GM19452 (cell line): Measurements from ENCODE around the gene GJC2.
A peak's percentile ranks its signal among the peaks of the same experiment; 100 is the strongest.

ENCODE experiments used
- ATAC-seq: cut with Tn5 transposase; IDR thresholded peaks from one replicate; pipeline ENCODE4 v1.9.1; 2021; ENCODE audit not compliant: unreplicated experiment

The GJC2 gene

GRCh38 chr1:228112617-228113016 is 37.1 kb upstream of the GJC2 start:
- ATAC-seq, result no peak

GRCh38 chr1:228114827-228115226 is 34.9 kb upstream of the GJC2 start:
- no peak for ATAC-seq

DNA sequence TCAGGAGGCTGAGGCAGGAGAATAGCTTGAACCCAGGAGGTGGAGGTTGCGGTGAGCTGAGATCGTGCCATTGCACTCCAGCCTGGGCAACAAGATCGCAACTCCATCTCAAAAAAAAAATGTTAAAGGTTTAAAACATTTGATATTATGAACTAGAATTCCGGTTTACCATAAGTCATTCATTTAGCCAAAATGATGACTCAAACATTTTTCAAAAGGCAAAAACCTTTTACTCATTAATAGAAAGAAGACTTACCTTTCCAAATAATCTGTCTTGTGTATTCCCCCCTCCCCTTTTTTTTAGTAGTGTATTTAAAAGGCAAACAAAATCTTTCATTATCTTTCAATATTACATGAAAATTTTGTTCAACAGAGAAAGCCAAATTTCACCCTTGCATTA is 32.4 kb upstream of the GJC2 start:
- ATAC-seq, result no peak

- no peak for ATAC-seq
These were observed 31.7 kb upstream of the GJC2 start for GRCh38 chr1:228118040-228118439.

GRCh38 chr1:228120351-228120750 is 29.4 kb upstream of the GJC2 start:
- no peak for ATAC-seq

DNA sequence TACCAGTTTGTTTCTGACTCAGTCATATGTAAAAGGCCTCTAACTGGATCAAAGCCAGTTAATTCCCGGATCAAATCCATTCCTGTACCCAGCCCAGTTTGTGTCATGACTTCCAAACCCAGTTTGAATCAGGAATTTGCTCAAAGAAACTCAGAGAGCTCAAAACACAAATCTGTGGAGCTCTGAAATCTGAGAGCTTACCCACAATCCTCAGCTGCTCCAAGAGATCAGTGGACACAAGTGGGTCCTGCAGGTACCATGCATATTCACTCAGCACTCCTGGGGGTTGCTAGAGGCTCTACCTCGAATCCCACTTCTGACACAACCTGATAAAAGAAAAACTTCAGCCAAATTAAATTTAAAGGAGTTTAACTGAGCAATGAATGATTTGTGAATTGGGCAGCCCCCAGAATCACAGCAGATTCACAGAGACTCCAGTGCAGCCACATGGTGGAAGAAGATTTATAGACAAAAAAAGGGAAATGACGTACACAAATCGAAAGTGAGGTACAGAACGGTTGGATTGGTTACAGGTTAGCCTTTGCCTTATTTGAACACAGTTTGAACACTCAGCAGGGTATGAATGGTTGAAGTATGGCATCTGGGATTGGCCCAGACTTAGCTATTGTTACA is 28.8 kb upstream of the GJC2 start:
- ATAC-seq, result no peak

DNA sequence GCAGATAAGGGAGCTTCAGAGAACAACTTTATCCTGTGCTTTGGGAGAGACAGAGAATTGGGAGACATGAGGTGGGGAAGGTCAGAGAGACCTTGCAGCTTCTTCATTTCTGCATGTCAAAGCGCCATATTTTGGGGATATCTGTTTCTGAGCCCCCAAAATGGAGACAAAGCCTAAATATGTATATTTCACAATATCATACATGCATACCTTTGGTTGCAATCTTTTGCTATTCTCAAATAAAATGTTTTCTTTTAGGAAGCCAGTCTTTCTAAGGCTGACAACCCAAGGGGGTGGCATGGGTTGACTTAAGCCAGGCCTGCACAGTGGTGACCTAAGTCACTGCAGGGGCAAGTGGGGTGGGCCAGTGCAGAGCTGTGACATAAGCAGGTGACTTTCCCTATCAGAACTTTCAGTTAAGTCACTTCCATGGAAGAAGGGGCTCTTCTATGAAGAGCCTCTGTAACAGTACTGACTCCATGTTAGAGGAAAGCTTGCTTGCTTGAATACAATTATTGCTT is 26.7 kb upstream of the GJC2 start:
- no peak for ATAC-seq

- ATAC-seq, result no peak
These were observed 26.2 kb upstream of the GJC2 start for GRCh38 chr1:228123505-228123904.

DNA sequence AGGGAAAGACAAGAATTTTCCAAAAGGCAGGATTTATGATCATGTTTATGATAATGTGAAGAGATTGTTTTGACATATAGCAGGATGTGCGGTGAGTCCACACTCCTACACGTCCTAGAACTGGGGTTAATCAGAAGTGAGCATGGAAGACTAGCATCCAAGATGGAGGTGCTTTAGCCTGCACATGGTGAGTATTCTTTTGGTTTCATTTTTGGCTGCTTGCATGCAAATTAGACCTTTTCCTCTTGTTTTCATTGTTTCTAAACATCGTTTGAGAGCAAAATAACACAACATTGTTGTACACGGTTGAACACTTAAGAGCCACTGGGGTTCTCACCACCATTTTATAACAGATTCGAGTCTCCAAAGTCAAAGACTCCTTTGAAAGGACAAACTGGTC is 24.5 kb upstream of the GJC2 start:
- ATAC-seq, result no peak

- no peak for ATAC-seq
These were observed 18.0 kb upstream of the GJC2 start for GRCh38 chr1:228131766-228132165.

DNA sequence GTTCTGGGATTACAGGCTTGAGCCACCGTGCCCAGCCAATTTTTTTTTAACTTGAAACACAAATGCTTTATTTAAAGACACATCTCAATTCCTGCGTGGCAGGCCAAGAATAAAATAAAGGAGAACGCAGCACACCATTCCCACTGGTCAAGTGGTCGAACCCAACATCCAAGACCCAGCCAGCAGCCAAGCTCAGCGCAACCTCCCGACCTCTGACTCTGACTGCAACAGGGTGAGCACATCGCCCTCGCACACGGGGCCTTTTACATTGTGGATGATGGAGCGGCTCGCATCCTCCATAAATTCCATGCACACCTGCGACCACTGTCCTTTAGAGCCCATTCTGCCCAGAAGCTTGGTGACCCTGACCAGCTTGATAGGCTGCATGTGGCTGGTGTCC is 15.1 kb upstream of the GJC2 start:
- ATAC-seq, result no peak

DNA sequence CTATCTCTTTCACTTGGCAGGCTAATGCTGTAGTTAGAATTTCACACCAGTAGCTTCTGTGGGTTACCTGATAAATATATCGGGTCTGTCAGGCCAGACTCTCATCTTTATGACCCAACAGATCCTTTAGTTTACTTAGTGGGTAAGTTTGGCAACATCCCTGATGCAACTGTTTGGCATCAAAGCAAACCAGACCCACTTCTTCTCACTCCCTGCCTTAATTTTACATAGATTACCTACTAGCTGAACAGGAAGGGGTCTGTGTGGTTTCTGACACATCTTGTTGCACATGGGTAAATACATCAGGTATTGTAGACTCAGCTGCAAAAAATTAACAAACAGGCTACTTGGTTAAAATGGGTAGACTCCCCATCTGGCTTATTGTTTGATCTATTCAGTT is 12.8 kb upstream of the GJC2 start:
- ATAC-seq, result no peak

GRCh38 chr1:228139406-228139930 is 10.3 kb upstream of the GJC2 start:
- no peak for ATAC-seq

- ATAC-seq, result peak; percentile 90
These were observed 9.6 kb upstream of the GJC2 start, which contains the start of gene GUK1 for GRCh38 chr1:228139931-228140723. Gene GUK1, plus strand, starts transcription at chr1:228140279. Its CDS starts 24 bp downstream, at chr1:228140303.

DNA sequence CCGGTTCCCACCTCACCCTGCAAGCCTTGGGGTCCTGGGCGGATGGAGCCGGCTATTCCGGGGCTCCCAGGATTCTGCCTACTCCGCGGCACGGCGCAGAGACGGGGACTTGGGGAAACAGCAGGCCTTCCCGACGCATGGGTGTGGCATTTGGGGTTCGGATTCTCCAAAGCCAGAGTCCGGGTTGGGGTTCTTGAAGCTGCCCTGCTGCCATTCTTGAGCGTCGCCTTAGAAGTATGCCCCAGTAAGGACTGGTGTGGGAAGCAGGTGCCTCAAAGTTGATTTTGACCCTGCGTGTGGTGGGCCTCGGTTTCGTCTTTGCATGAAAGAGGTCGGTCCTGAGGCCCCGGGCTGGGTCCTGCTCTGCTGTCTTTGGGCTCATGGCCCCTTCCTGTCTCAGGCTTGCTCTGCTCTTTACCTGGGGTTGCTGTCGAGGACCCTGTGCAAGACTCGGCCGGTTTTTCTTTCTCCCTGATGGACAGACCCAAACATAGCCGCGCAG is 9.0 kb upstream of the GJC2 start:
- no peak for ATAC-seq

DNA sequence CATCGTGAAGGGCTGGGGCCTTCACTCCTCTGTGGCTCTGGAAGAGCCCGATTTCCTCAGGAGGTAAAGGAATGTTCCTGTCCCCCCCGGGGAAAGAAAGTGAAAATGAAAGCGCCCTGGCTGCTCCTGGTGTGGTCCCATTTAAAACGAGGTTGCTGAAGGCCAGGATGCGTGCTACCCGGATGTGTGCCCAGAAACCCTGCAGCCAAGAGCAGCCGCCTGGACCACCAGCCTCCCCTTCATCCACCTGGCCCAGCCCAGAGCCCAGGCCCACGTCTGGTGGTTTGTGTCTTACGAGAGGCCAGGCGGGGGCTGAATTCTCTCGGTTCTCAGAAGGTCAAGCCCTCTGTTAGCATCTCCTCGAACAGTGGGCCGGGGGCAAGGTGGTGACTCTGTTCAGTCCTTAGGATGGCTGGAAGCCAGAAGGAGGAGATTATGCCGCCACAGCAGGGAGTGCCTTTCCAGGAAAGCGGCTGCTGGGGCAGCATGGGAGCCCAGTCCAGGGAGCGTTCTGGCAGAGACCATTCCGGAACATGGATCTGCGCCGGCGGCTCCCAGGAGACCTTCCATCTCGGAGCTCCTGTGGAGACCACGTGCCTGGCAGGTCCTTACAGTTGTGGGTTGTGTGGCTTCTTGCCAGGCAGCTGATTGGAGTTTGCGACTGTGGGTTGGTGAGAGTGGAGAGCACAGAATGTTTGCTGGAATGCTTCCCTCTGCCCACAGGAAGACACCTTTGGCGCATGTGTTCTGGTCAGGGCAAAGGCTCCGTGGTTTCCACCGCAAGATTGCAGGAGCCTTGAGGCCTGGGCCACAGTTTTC is 8.3 kb upstream of the GJC2 start:
- ATAC-seq, result no peak

GRCh38 chr1:228142155-228142691 is 7.5 kb upstream of the GJC2 start:
- no peak for ATAC-seq

GRCh38 chr1:228142701-228143136 is 7.0 kb upstream of the GJC2 start:
- no peak for ATAC-seq

DNA sequence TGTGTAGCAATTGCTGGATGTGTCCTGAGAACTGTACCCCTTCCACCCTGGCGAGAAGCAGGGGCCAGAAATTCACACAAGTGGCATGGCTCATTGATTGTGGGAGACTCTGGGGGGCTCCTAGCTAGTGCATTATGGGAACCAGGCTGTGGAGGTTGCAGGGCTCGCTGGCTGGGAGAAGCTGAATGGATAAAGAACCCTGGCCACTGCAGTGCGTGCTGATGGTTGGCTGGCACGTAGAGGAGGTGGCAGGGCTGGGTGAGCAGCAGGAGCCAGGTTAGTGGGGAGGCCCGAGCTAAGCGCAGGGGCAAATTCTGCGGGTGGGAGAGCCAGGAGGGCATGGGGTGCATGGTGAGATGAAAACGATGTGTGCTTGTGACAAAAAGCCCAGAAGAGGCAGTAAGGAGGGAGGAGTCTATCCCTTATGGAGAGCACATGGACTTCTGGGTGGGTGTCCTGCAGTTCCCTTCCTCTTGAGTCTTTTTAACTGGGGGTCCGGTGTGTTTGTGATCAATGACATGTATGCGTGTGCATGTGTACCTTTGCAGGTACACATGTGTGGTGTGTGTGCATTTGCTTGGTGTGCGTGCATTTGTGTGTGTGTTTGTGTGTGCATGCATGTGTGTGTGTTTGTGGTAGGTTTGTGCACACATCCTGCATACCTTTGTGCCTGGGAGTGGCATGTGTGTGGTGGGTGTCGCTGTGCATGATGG is 6.1 kb upstream of the GJC2 start:
- no peak for ATAC-seq
